Measurements from ENCODE around the gene F5.
A peak's percentile ranks its signal among the peaks of the same experiment; 100 is the strongest.
"Not testable (repeated sequence)": the region's sequence is repeated elsewhere in the genome, so short reads cannot be mapped to it uniquely, and the experiment has no call there.

F5 gene

GRCh38 chr1:169511316-169512005 lies 74.8 kb downstream of the F5 start:
- DNase-seq (ENCODE audit: low read depth, low spot score) = no peak

- no peak for DNase-seq (ENCODE audit: low read depth, low spot score)
Observed at GRCh38 chr1:169510060-169510459, 76.2 kb downstream of the F5 start.

- no peak for DNase-seq (ENCODE audit: low read depth, low spot score)
Observed at GRCh38 chr1:169509354-169509753, 76.9 kb downstream of the F5 start.

DNA sequence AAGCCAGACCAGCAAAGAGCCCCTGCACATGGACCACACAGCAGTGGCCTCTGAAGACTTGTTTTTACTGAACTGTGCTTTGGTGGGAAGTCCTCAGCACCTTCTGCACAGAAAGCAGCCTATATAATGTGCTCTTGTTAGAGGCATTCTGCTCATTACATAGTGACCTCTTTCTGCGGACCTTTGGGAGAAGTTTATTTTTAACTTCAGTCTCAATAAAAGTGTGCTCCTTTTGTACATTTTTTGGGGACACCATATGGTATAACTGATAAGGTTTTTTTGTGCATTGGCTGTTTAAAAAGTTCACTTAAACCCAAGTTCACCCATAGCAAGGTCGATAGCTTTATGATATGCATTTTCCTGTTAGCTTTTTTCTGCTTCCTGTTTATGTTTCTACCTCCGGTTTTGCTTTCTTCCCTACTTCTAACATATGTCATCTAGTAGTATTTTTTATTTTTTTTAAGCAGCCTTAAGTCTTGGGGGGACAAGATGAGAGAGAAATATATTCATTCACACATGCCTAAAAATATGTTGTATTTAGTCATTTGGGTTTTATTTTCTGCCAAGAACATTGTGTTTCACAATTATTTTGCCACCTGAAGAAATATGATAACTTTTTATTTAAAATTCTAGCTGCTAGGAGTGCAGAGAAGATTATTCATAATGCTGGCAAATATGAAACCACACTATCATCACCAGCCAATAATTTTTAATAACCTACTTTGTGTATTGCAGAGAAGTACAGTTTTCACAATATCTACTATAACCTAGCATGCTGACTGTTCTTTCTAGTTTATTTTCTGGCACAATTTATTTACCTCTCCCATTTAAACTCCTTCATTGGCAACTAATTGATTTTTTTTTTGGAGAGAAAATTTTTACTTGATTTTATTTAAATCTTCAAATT lies 77.6 kb downstream of the F5 start:
- DNase-seq (ENCODE audit: low read depth, low spot score) = no peak

DNA sequence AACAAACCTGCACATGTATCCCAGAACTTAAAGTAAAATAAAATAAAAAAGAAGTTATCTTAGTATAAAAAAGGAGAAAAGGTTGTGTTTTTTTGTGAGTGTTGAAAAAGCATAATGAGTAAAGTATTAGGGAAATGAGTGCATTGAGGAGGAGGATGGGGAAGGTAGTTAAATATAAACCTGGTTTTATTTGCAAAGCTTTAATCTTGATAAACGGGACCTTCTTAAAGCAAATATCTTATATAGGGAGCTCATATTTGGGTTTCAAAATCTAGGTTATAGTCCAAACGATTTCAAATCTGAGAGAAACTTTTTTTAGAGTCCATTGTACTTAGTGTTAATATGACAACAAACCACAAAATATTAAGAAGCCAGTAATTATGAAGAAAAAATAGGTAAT lies 78.9 kb downstream of the F5 start:
- DNase-seq (ENCODE audit: low read depth, low spot score) = no peak

- not testable (repeated sequence) for DNase-seq (ENCODE audit: low read depth, low spot score)
Observed at GRCh38 chr1:169503601-169504000, 82.7 kb downstream of the F5 start.

DNA sequence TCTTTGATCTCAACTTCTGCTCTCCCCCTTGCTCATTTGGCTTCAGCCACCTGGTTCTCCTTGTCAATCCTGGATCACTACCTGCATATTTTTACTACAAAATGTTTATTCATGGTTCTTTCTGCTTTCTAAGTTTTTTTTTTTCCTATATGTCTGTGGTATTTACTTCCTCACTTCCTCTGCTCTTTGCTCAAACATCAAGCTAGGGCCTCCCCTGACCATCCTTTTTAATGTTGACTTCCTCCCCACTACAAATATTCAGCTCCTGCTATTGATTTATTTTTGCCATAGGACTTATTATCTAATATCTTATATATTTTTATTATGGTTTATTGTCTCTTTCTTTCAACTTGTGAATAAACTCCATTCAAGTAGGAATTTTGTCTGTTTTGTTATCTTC lies 86.5 kb downstream of the F5 start:
- DNase-seq (ENCODE audit: low read depth, low spot score) = no peak

GRCh38 chr1:169497317-169497716 lies 89.0 kb downstream of the F5 start:
- DNase-seq (ENCODE audit: low read depth, low spot score) = no peak

GRCh38 chr1:169495916-169496315 lies 90.4 kb downstream of the F5 start:
- DNase-seq (ENCODE audit: low read depth, low spot score) = no peak

- no peak for DNase-seq (ENCODE audit: low read depth, low spot score)
Observed at GRCh38 chr1:169495046-169495775, 91.1 kb downstream of the F5 start.

GRCh38 chr1:169494343-169494742 lies 91.9 kb downstream of the F5 start:
- no peak for DNase-seq (ENCODE audit: low read depth, low spot score)

GRCh38 chr1:169493251-169493650 lies 93.0 kb downstream of the F5 start:
- DNase-seq (ENCODE audit: low read depth, low spot score) = no peak

DNA sequence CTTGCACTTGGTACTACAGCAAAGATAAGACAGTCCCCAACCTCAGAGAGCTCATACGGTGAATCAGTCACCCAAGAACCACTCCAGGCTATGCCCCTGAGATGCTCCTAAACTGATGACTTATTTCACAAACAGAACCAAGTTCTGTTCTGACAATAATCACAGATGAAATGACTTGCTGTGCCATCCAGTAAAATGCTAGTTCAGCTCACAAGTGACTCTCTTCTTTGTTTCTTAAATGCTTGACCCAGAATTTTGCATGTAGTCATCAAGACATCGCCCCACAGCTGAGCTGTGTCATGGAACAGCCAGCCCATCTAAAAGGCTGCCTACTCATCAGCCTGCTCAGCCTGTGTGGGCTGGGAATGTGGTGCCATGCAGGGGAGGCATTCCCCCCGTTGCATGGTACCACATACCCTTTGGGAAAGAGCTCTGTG lies 94.4 kb downstream of the F5 start:
- no peak for DNase-seq (ENCODE audit: low read depth, low spot score)

DNA sequence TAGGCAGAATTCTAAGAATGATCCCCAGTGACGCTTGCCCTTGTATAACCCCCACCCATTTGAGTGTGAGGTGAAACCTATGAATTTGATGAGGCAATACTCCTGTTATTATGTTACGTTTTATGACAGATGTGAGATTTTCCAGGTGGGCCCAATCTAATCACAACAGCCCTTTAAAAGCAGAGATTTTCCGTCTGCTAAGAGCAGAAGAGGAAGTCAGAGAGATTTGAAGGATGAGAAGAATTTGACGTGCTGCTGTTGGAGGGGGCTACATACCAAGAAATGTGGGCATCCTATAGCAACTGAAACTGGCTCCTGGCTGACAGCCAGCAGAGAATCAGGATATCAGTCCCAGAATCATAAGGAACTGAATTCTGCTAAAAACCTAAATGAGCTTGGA lies 98.1 kb downstream of the F5 start:
- no peak for DNase-seq (ENCODE audit: low read depth, low spot score)

DNA sequence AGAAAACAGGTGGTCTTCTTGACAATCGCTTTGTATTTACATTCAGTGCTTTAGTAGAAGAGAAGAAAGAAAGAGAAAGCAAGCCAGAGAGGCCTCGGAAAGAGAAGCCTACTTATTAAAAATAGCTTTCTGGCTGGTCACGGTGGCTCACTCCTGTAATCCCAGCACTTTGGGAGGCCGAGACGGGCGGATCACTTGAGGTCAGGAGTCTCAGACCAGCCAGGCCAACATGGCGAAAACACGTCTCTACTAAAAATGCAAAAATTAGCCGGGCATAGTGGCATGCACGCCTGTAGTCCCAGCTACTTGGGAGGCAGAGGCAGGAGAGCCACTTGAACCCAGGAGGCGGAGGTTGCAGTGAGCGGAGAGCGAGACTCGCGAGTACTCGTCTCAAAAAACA lies 98.7 kb downstream of the F5 start:
- no peak for DNase-seq (ENCODE audit: low read depth, low spot score)

DNA sequence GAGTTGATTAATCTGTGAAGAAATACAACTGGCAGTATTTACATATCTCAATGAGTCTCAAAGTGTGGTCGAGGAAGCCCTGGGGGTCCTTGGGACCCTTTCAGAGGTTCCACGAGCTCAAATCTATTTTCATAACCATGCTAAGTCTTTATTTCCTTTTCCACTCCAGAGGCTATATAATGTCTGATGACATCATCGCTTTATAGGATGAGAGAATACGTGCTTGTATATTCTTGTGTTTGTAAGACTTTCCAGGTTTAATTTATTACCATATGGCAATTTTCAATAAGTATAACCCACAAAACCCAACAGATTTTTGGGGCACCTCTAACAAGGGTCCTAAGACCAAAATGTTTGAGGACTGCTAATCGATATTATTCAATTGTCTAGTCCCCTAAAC lies 99.1 kb downstream of the F5 start:
- no peak for DNase-seq (ENCODE audit: low read depth, low spot score)

- DNase-seq (ENCODE audit: low read depth, low spot score) = no peak
Observed at GRCh38 chr1:169486281-169487051, 99.8 kb downstream of the F5 start.

- peak; percentile 99 for DNase-seq (ENCODE audit: low read depth, low spot score)
Observed at GRCh38 chr1:169485431-169486280, 100.6 kb downstream of the F5 start, which contains the start of gene SLC19A2. SLC19A2 (minus strand) TSS chr1:169485944; CDS start chr1:169485766, 178 bp downstream.

DNA sequence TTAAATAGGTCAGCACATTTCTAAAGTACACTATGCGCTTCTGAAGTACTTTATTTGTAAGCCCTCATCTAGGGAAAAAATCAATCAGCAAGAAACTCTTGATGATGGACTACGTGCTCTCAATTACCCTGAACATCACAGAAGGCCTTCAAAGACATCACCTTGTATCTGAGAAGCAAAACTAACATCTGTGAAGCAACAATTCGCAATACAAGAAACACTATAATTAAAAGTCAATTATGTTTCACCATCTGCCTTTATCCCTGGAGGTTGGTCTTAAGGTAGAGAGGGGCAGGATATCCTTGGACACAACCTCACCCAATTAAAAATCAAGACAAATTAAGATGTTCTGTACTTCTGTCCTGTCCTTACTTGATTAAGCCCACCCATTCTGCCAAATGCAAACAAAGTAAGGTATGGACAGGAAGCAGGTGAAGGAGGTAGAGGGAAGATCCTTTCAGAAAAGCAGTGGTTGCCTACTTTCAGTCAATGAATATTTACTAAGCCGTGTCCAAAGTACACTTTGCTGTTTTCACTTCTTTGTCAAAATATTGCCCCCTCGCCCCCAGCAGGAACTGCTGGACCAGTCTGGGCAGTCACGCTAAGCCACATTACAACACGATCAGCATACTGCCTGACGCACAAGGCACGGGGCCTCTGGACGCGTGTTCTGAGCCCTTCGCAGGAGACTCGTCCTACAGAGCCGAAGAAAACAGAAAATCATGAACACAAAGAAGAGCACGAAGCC lies 101.4 kb downstream of the F5 start:
- DNase-seq (ENCODE audit: low read depth, low spot score) = peak; percentile 69

DNA sequence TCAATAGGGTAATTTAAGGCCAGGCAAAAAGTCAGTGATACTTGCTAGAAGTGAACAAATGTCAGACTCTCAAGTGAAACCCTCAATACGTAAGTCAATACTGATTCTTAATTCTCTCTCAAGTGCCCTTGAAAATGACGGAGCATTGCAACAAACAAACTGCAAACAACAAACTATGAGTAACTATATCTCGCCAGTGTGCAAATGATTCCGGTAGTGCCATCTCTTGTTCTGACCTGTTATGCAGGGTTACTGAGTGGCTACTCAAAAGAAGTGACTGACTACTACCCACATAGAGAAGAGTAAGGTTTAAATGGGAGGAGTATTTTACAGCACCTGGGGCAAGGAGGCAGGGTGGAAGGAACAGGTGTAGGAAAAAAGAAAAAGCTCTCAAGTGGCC lies 102.2 kb downstream of the F5 start:
- no peak for DNase-seq (ENCODE audit: low read depth, low spot score)
